NCI-H2171 (cell line): ENCODE measurements around the gene TRIM54.
"Not testable (repeated sequence)": the region's sequence is repeated elsewhere in the genome, so short reads cannot be mapped to it uniquely, and the experiment has no call there.

ENCODE experiments used
- DNase-seq: peaks from one replicate; lab custom pipeline; 2025; lab: John Stamatoyannopoulos, UW

Gene TRIM54

DNA sequence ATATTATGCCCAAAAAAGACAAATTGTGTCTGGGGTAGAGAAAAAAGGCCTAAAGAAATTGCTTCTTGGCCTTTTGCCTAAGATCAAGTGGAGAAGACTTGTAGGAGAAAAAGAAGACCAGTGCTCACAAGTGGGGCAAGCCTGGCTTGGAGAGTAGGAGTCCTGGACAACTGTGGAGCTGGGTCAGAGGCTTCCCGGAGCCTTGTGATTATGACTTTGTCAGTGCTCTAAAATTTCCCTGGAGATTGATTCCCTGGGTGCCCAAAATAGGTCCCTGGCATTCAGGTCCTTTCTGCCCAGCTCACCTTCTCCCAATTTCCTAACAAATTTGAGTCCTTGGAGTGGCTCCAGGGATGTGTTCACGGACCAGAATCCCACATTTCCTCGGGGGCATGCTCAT, 787 bp upstream of the TRIM54 start:
- no peak for DNase-seq

DNA sequence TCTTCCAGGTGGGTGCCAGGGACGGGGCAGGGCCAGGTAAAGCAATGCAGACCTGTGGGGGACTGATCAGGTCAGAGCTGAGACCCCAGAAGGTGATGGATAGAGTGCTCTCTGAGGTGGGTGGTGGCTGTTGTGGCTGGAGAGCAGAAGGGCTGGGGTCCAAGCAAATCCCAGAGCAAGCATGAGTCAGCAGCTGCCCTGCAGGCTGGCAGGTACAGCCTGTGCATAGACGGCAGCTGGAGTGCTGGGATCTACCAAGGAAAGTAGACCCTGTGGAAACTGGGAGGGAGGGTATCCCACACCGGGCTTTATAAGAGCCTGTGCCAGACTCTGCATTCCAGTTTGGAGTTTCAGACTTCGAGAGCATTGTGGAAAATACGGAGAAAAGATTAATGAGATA, 663 bp downstream of the TRIM54 start:
- no peak for DNase-seq

DNA sequence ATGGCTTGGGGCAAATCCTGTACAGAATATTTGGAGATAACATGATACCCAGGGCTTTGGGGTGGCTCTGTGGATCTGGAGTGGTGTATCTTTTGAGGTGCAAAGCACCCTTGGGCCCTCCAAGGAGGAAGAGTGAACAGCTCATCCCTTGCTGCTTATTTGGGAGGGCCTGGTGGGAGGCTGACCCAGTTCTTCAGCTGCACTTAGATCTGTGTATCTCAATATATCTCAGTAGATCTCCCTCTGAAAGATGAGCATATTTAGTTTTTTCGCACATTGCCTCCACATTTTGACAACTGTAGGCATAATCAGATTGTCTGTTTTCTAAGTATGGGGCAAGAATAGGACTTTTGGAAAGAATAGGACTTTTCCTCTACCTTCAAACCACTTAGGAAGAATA, 2.8 kb downstream of the TRIM54 start:
- DNase-seq = no peak

DNA sequence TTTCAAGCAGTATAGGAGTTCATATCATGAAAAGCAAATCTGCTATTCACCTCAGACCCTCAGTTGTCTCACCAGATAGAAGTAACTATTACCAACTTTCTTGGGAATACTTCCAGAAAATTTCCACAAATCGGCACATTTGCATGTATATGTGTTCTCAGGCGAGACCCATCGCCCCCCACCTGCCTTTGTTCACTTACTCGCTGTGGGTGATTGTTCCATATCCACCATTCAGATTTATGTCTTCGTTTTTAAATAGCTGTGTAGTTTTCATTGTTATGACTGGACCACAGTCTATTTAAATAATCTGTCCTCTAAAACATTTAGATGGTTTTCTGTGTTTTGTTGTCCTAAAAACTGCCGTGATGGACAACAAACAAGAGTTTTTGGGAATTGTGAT, 3.3 kb downstream of the TRIM54 start:
- no peak for DNase-seq

DNA sequence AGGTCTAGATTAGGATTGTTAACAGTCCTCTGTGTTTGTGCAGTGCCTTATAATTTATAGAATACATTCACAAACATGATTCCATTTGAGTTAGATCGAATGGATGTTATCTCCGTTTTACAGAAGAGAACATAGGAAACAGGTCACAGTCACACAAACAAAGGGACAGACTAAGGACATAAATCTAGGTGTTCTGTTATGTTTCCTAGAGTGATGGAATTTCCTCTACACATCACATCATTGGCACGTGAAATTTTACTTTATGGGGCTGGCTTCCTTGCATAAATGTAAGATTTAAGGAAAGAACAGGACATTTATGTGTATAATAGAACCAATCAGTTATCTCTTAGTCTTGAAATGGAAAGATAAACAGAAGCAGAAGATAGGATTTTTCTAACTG, 6.4 kb downstream of the TRIM54 start:
- DNase-seq = no peak

DNA sequence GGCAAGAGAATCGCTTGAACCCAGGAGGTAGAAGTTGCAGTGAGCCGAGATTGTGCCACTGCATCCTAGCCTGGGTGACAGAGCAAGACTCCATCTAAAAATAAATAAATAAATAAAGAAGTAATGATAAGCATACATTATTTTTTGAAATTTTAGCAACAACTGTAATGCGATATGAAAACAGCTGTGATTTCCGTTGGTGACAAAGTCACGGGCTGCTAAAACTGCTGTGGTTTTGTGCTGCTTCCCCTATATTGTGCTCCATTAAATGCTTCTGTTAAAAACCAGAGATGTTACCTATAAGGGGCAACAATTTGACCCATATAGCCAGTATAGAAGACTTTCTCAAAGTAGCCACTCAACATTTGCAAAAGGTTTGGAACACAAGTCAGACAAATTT, 8.3 kb downstream of the TRIM54 start:
- DNase-seq = no peak

DNA sequence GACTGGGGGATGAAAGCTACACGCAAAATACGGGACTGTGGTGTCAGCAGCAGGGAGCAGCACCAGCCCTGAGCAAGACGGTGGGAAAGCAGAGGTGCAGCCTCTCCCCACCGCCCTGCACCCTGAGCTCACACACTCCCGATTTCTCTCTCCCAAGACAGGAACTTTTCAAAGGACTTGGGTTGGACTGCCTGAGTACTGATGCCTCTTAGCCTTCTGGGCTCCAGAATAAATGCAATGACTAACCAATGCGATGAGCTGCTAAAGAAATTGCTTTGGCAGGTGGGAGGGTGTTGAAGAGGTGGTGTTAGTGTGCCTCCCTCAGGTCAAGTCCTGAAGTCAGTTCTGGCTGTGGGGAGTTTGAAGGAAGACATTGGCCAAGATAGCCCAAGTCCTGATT, 9.6 kb downstream of the TRIM54 start:
- no peak for DNase-seq

DNA sequence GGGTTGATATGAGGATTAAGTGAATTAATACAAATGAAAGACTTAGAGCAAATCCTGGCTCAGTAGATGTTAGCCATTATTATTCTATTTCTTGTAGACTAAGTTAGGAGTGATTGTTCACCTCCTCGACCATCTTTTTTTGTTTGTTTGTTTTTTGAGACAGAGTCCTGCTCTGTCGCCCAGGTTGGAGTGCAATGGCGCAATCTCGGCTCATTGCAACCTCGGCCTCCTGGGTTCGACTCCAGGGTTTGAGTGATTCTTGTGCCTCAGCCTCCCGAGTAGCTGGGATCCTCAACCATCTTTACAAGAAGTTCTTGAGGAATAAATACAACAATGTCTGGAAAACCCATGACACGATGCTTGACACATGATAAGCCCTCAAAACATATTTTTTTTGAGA, 12.7 kb downstream of the TRIM54 start:
- DNase-seq = no peak

DNA sequence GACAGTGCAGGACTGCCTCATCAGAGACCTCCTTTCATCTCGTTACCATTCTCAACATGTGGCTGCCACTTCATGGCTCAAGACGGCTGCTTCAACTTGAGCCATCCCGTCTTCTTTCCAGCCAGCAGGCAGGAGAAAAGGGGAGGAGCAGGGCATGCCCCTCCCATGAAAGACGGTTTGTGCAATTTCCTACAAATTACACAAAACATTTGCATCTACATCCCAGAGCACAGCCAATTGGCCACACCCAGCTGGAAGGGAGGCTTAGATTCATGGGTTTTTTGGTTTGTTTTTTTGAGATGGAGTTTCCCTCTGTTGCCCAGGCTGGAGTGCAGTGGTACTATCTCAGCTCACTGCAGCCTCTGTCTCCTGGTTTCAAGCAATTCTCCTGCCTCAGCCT, 14.3 kb downstream of the TRIM54 start:
- DNase-seq = no peak

DNA sequence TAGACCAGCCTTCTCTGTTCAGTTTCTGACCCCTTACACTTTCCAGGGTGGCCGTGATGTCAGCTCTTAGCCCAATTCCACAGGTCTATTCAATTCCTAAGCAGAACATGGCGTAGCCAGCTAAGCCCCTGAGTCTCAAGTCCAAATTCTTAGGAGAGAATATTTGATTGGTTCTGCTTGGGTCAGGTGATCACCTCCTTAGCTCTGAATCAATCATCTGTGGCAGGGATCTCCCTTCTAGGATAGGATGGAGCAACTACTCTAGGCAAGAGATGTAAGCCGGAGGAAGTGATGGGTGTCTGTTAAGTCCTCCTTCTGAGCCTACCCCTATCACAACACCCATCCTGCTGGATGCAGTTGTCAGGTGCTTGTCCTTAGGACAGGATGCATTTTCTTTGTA, 15.0 kb downstream of the TRIM54 start:
- no peak for DNase-seq

DNA sequence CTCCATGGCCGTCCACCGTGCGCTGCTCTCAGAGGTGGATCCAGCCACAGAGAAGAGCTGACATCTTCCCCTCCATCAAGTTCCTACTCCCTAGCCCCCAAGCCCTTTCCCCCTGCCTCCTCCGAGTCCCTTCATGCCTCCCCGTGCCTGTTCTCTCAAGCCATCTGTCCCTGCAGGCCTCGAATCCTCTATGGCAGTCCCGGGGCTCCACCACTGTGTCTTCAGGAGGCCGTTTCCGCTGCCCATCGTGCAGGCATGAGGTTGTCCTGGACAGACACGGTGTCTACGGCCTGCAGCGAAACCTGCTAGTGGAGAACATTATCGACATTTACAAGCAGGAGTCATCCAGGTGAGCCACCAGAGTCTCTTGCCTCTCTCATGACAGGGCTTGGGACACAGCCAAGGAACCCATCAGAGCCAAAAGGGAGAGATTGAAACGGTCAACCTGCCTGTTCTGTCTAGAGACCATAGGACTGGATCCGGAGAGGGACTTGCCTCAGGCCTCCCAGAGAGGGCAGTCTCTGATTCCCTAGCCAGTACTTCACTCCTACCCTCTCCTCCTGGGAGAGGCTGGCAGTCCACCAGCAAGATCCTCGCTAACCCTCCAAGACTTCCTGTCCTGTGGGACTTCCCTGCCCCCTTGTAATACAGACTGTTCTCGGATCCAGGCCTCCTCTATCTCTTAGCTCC, 16.3 kb downstream of the TRIM54 start:
- DNase-seq = no peak

DNA sequence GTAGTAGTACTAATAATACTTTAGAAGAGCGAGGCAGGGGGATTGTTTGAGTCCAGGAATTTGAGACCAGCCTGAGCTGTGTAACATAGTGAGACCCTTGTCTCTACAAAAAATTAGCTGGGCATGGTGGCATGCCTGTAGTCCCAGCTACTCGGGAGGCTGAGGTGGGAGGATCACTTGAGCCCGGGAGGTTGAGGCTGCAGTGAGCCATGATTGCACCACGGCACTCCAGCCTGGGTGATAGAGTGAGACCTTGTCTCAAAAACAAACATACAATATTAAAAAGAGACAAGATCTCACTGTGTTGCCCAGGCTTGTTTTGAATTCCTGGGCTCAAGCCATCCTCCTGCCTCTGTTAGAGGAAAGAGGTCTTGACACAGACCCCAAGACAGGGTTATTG, 18.4 kb downstream of the TRIM54 start:
- DNase-seq = not testable (repeated sequence)

DNA sequence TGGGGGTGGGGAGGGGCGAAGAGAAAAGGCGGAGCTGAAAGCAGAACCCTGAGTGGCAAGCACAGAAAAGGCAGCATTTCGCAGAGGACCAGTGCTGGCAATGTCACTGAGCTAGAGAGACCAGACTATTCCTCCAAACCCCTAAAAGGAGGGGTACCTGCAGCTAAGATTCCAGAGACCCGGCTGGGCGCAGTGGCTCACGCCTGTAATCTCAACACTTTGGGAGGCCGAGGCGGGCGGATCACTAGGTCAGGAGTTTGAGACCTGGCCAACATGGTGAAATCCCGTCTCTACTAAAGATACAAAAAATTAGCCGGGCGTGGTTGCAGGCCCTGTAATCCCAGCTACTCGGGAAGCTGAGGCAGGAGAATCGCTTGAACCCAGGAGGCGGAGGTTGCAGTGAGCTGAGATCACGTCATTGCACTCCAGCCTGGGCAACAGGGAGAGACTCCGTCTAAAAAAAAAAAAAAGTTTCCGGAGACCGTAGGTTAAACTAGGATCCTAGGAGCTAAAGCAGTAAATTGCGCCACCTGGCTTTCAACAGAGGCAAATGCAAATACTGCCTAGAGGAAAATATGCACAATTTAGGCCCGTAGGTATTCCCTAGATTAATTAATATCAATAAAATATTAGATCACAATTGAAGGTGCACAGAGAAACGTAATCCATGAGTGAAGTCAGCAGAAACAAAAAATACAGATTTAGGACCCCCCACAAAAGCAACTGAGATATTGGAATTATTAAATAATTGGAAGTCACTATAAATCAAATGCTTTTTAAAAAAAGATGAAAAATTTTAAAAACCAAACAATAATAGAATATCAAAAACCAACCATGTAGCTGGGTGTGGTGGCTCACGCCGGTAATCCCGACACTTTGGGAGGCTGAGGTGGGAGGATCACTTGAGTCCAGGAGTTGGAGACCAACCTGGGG, 21.1 kb downstream of the TRIM54 start:
- peak; percentile 85 for DNase-seq

DNA sequence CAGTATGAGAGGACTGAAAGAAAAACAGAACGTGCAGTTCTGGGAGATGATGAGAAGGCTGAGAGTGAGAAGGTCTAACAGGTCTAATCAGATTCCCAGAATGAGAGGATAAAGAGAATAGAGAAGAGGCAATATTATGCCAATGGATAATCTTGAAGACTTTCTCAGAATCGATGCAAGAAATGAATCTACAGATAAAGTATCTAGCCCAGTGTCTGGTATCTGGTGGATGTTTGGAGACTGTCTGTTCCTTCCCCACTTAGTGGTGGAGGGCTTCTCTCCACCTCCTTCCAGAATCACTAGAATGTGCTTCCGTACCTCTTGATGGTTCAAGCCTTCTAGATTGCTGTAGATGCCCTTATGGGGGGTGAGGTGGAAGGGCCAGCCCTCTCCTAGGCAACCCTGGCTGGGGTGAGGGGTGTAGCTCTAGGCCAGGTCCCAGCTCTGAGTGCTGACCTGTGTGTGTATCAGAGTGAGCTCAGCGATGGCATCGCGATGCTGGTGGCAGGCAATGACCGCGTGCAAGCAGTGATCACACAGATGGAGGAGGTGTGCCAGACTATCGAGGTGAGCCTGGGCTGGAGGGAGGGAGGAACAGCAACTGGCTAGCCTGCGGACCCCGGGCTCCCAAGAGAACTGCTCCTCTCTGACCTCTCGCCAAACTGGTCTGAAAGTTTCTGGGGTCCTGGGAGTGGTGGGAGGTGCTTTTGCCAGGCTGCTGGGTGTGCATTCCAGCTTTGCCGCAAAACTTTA, 22.4 kb downstream of the TRIM54 start:
- no peak for DNase-seq

DNA sequence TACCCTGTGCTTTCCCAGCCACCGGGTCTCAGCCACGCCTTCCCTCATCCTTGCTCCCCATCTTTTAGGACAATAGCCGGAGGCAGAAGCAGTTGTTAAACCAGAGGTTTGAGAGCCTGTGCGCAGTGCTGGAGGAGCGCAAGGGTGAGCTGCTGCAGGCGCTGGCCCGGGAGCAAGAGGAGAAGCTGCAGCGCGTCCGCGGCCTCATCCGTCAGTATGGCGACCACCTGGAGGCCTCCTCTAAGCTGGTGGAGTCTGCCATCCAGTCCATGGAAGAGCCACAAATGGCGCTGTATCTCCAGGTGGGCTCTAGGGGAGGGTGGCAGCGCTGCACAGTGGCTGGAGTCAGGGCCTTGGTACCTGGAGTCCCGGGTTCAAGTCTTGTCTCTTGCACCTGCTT, 23.3 kb downstream of the TRIM54 start:
- DNase-seq = no peak

DNA sequence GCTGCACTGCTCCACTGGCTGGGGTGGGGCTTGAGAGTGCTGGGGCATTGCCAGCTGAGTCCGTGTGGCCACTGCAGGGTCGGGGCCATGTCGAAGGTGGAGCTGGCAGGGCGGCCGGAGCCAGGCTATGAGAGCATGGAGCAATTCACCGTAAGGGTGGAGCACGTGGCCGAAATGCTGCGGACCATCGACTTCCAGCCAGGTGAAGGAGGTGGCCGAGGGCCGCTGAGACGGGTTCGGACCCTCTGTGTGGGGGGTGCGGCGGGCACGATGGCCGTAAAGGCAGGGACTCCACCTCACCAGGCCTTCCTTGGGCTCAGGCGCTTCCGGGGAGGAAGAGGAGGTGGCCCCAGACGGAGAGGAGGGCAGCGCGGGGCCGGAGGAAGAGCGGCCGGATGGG, 23.9 kb downstream of the TRIM54 start:
- DNase-seq = no peak

DNA sequence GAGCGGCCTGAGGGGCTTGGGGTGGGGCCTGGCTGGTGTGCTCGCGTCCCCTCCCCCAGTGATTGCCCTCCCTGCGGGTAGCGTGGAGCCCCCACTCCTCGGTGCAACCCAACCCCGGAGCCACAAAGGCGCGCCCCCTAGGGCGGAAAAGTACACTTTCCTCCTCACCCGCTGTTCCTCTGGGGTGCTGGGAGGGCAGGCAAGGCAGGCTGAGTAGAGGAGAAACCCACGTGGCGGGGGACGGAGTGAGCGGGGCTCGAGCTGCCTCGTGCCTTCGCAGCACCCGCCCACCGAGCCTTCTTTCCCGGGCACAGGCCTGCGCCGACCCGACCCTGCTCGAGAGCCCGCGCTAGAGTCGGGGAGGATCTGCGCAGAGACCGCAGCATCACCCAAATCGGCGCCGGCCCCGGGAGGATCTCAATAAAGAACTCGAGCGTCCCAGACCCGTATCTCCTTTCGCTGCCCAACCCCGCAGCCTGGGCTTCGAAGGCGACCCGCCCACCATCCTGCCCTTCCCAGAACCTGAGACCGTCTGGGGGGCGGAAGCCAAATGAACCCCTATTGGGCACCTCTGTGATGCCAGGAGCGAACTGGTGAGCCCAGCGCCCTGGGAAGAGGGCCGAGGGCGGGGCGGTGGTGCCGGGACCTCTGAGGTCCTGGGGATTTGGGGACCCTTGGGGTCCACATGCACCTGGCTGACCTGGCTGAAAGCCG, 24.5 kb downstream of the TRIM54 start:
- DNase-seq = peak; percentile 28

DNA sequence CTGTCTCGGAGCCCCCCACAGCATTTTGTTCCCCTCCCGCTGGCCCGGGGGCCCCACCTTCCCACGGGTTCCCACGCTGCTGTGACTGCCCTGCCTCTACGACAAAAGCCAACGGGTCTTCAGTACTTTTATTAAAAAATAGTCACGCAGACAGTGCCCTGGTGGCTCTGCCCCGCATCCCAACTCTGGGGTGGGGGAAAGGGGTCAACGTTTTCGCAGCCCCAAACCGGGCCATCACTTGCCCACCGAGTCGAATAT, 25.0 kb downstream of the TRIM54 start:
- no peak for DNase-seq

DNA sequence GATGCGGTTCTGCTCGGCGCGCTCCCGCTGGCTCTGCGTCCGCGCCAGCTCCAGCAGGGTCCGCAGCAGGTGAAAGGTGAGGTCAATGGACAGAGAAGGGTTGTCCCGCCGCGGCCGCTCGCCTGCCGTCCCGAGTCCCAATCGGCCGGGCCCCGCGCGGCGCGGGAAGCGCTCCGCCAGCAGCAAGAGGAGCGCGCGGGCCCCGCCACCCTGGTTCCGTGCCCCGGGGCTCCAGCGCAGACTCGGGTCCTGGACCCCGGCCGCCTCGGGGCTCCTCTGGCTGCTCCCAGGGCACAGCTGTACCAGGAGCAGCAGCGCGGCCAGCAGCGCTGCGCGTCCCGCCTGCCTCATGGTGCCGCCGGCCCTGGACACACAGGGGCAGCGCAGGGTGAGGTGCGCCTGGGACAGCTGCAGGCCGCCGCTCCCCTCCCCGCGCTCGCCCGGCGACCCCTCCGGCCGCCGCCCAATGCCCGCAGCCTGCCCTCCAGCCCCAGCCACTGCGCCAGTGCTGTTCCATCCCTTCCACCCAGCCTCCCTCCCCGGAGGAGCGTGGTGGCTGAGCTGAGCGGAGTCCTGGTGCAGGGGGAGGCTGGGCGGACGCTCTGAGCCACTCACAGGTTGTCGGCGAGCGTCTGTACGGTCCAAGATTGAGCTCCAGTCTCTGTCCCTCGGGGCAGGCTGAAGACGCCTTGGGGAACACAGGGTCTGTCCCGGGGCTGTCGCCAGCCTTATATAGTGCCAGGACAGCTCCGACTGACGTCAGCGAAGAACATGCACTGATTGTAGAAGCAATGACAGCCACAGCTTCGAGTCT, 25.5 kb downstream of the TRIM54 start:
- peak; percentile 16 for DNase-seq

DNA sequence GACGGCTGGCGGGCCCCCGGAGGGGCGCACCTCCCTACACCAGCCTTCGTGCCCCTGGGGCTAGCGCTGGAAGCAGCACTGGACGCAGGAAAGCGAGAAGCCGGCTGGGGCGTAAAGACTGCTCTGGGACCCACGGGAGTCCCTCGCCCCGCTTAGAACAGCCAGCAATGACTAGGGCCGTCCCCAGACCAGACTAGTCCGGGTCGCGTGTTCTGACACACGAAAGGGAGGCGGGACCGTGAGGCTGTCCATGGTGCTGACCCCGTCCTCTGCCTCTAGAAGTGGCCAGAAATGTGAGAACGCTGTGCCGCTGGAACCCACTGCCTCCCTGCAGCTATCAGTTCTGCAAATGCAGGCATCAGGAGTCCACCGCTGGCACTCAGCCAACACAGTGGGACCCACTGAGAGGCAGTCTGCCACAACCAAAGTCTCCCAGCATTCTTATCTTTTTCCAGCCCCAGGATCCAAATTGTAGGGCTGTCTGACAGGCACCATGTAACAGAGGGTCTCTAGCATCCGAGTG, 26.2 kb downstream of the TRIM54 start, which contains the start of gene UCN:
Gene UCN (minus strand): TSS at position 87 of the 523 bp plus-strand sequence. CDS start 550 bp downstream, outside the sequence.
- DNase-seq = peak; percentile 28

DNA sequence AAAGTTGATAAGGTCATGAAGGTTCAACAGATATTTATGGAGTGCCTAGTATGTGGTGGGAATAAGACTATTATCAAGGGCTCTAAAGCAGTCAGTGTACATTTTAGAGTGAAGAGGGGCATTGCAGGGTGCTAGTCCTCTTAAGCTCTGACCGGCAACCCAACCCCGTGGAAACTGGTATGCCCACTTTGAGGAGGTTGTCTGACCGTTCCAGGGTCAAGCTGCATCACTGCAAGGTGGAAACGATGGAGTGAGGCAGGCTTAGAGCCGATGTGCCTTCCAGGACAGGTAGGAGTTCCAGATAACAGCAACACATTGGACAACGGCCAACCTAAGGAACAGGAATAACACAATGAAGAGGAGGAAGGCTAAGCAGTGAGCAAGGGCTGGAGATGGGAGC, 27.4 kb downstream of the TRIM54 start:
- no peak for DNase-seq
